DOHH2 (cell line): Measurements from ENCODE around the gene TMEM107.

Experiments
- CTCF ChIP-seq: fragments of 200-600 bp; sonication (generic); IDR thresholded peaks from one replicate; pipeline ENCODE4 v1.5.1; 2014; ENCODE audit warnings: antibody characterized with exemption, mild to moderate bottlenecking, low read depth, low read length; ENCODE audit not compliant: poor library complexity, severe bottlenecking
- EZH2phosphoT487 ChIP-seq: fragments of 200-600 bp; sonication (generic); IDR thresholded peaks from 2 replicates; pipeline ENCODE4 v1.6.1; 2017; ENCODE audit warnings: borderline replicate concordance, mild to moderate bottlenecking, antibody characterized with exemption, low read length, moderate library complexity, mixed read lengths

GRCh38 chr17:8159459-8160223, 16.5 kb downstream of the TMEM107 start:
- TF ChIP-seq CTCF (peak; percentile 8), EZH2phosphoT487 (no peak)
